Measurements from ENCODE around the gene GPRIN3.

Gene GPRIN3

GRCh38 chr4:89307446-89308160 lies at the start of gene GPRIN3:
Gene GPRIN3 (minus strand): TSS chr4:89307800. CDS start chr4:89250110, 57,690 bp downstream.
- DNase-seq (ENCODE audit: low read depth), result peak; percentile 43

GRCh38 chr4:89357340-89357739 lies 49.7 kb upstream of the GPRIN3 start:
- DNase-seq (ENCODE audit: low read depth), result no peak

- DNase-seq (ENCODE audit: low read depth), result no peak
Measured at GRCh38 chr4:89356086-89356485, 48.5 kb upstream of the GPRIN3 start.

- no peak for DNase-seq (ENCODE audit: low read depth)
Measured at GRCh38 chr4:89353514-89353913, 45.9 kb upstream of the GPRIN3 start.

- DNase-seq (ENCODE audit: low read depth), result no peak
Measured at GRCh38 chr4:89352541-89352940, 44.9 kb upstream of the GPRIN3 start.

GRCh38 chr4:89351201-89351600 lies 43.6 kb upstream of the GPRIN3 start:
- DNase-seq (ENCODE audit: low read depth), result no peak

GRCh38 chr4:89347363-89348025 lies 39.9 kb upstream of the GPRIN3 start:
- no peak for DNase-seq (ENCODE audit: low read depth)

GRCh38 chr4:89344571-89344970 lies 37.0 kb upstream of the GPRIN3 start:
- DNase-seq (ENCODE audit: low read depth), result no peak

GRCh38 chr4:89338206-89338605 lies 30.6 kb upstream of the GPRIN3 start:
- no peak for DNase-seq (ENCODE audit: low read depth)

GRCh38 chr4:89337681-89338080 lies 30.1 kb upstream of the GPRIN3 start:
- DNase-seq (ENCODE audit: low read depth), result no peak

GRCh38 chr4:89336818-89337420 lies 29.3 kb upstream of the GPRIN3 start:
- DNase-seq (ENCODE audit: low read depth), result no peak

GRCh38 chr4:89334830-89335229 lies 27.2 kb upstream of the GPRIN3 start:
- no peak for DNase-seq (ENCODE audit: low read depth)

- no peak for DNase-seq (ENCODE audit: low read depth)
Measured at GRCh38 chr4:89334311-89334710, 26.7 kb upstream of the GPRIN3 start.

- no peak for DNase-seq (ENCODE audit: low read depth)
Measured at GRCh38 chr4:89331686-89332544, 24.3 kb upstream of the GPRIN3 start.

GRCh38 chr4:89331197-89331596 lies 23.6 kb upstream of the GPRIN3 start:
- no peak for DNase-seq (ENCODE audit: low read depth)

- DNase-seq (ENCODE audit: low read depth), result no peak
Measured at GRCh38 chr4:89329280-89329679, 21.7 kb upstream of the GPRIN3 start.

GRCh38 chr4:89324671-89325070 lies 17.1 kb upstream of the GPRIN3 start:
- no peak for DNase-seq (ENCODE audit: low read depth)

- DNase-seq (ENCODE audit: low read depth), result no peak
Measured at GRCh38 chr4:89322671-89323070, 15.1 kb upstream of the GPRIN3 start.

- DNase-seq (ENCODE audit: low read depth), result no peak
Measured at GRCh38 chr4:89319756-89320155, 12.2 kb upstream of the GPRIN3 start.

GRCh38 chr4:89316931-89317366 lies 9.3 kb upstream of the GPRIN3 start:
- DNase-seq (ENCODE audit: low read depth), result no peak

- no peak for DNase-seq (ENCODE audit: low read depth)
Measured at GRCh38 chr4:89316211-89316610, 8.6 kb upstream of the GPRIN3 start.

- no peak for DNase-seq (ENCODE audit: low read depth)
Measured at GRCh38 chr4:89314291-89314690, 6.7 kb upstream of the GPRIN3 start.

Data from activated T-helper 1 cell treated with Interleukin-2 at 50 U/mL for 16 hours (primary cell).